Tibial nerve (tissue), 4 donors: ENCODE data around the gene MESP2.

ENCODE experiments used
- EP300 ChIP-seq, 2 donors: sonication (generic); formaldehyde crosslinking; IDR thresholded peaks; one replicate each; pipeline ENCODE4 v1.6.1; 2017; ENCODE audit warnings: antibody characterized with exemption in 2 of 2, mild to moderate bottlenecking in 1 of 2
- POLR2A ChIP-seq, 2 donors: fragments of 450-650 bp; IDR thresholded peaks; one replicate each; pipeline ENCODE4 v1.6.1; 2017; ENCODE audit warnings: antibody characterized with exemption in 2 of 2, mild to moderate bottlenecking in 2 of 2, moderate library complexity in 2 of 2
- TF ChIP-seq, protein P1 (sequence below), 5 experiments: fragments of 200-600 bp in 3 of 5; fragments of 450-650 bp in 2 of 5; sonication (generic) in 3 of 5; IDR thresholded peaks; one replicate each; pipeline ENCODE4 v1.5.1; 2016 to 2019; ENCODE audit warnings: antibody characterized with exemption in 5 of 5, mild to moderate bottlenecking in 3 of 5, moderate library complexity in 2 of 5

DNA sequence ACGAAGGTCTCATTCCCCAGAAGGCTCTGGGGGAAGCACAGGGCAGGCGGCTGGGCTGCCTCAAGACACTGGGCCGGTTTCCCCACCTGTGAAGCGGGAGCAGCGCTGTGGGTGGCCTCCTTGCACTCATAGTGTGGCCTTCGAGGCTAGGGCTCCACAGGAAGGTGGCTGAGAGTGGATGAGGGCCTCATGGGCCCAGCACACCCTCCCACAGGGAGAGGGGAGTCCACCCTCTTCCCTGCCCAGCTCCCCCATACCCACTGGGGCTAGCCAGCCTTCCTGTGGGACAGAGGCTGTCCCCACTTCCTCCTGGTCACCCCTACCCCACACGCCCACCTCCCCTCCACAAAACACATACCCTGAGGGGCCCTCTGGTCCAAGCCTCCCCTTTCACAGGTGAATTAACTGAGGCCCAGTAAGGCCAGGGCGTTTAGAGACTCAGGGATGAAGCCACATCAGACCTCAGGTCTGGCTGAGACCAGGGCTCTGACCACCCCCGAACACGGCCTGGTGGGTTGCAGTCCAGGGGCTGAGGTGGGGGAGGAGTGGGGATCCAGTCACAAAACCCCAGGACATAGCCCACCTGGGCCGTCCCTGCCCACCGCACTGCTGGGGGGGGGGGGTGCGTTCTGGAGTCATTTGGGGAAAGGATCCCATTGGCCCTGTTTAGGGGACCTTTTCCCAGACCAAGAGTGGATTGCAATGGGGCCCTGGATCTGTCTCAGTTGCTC is 37.4 kb downstream of the MESP2 start:
- TF ChIP-seq, protein P1, sequence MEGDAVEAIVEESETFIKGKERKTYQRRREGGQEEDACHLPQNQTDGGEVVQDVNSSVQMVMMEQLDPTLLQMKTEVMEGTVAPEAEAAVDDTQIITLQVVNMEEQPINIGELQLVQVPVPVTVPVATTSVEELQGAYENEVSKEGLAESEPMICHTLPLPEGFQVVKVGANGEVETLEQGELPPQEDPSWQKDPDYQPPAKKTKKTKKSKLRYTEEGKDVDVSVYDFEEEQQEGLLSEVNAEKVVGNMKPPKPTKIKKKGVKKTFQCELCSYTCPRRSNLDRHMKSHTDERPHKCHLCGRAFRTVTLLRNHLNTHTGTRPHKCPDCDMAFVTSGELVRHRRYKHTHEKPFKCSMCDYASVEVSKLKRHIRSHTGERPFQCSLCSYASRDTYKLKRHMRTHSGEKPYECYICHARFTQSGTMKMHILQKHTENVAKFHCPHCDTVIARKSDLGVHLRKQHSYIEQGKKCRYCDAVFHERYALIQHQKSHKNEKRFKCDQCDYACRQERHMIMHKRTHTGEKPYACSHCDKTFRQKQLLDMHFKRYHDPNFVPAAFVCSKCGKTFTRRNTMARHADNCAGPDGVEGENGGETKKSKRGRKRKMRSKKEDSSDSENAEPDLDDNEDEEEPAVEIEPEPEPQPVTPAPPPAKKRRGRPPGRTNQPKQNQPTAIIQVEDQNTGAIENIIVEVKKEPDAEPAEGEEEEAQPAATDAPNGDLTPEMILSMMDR (IDR thresholded peaks at IDR 0.05) = no peak
- TF ChIP-seq POLR2A (IDR thresholded peaks at IDR 0.05) (no peak), EP300 (IDR thresholded peaks at IDR 0.05) (no peak)
